GM12878 (cell line): ENCODE measurements around the gene NAT8. TPM values are rescaled to one million over a fixed set of nuclear protein-coding genes. Genes with fewer than 3 reads are reported as not detected.
"Not testable (repeated sequence)": the region's sequence is repeated elsewhere in the genome, so short reads cannot be mapped to it uniquely, and the experiment has no call there.

Experiments used
- ATAC-seq: fragments of 200-7000 bp; cut with Tn5 transposase; 3 replicates; pipeline ENCODE4 v1.9.1; 2020; ENCODE audit warnings: mild to moderate bottlenecking, moderate library complexity
- BruUV-seq: library from RNA; stranded (reverse); fragments of 400-500 nt; replicated peaks from 2 replicates; lab custom pipeline; 2021; lab: Mats Ljungman, UMichigan
- CTCF ChIA-PET: fragments of 300-600 bp; sonication (Branson Sonifier 250); formaldehyde crosslinking; extraction: SDS; loops from one replicate; lab custom pipeline; 2021; ENCODE audit warnings: inconsistent platforms; lab: Yijun Ruan, JAX
- POLR2A ChIA-PET: fragments of 350-600 bp; formaldehyde crosslinking; extraction: SDS; loops from one replicate; lab custom pipeline; 2021; ENCODE audit warnings: inconsistent platforms; lab: Charles Lee
- RAD21 ChIA-PET: fragments of 300-600 bp; sonication (Branson Sonifier 250); formaldehyde crosslinking; loops from one replicate; lab custom pipeline; 2023; ENCODE audit warnings: antibody characterized with exemption; ENCODE audit not compliant: unreplicated experiment; lab: Charles Lee
- SMC1A ChIA-PET: fragments of 300-600 bp; sonication (Branson Sonifier 250); formaldehyde crosslinking; loops from one replicate; lab custom pipeline; 2023; ENCODE audit not compliant: unreplicated experiment, uncharacterized antibody; lab: Charles Lee
- DNase-seq: peaks from one replicate; pipeline ENCODE4 v3.0.0-alpha.2; 2011; ENCODE audit warnings: low read depth, low spot score
- FAIRE-seq: peaks from 3 replicates; lab custom pipeline; 2011; peaks lifted over from hg19 to GRCh38; lab: Jason Lieb, UNC
- H2AFZ ChIP-seq: 2 replicates; pipeline ENCODE4 v1.6.0; 2011; ENCODE audit warnings: low read depth, low read length, control low read depth; ENCODE audit not compliant: control insufficient read depth
- H3K27ac ChIP-seq: 2 replicates; pipeline ENCODE4 v1.5.1; 2011; ENCODE audit warnings: control low read depth; ENCODE audit not compliant: control insufficient read depth, insufficient read depth
- H3K27me3 ChIP-seq, 2 experiments: replicated peaks in 1 of 2; 2 replicates each; pipeline versions ENCODE4 v1.6.0 to v1.6.1; 2011; ENCODE audit warnings: low read length in 1 of 2; ENCODE audit not compliant: control insufficient read depth in 2 of 2, insufficient read depth in 2 of 2
- H3K36me3 ChIP-seq, 2 experiments: 2 replicates each; pipeline ENCODE4 v1.5.1; 2011; ENCODE audit warnings: low read length in 1 of 2; ENCODE audit not compliant: control insufficient read depth in 2 of 2, insufficient read depth in 2 of 2
- H3K4me1 ChIP-seq: 2 replicates; pipeline ENCODE4 v1.6.1; 2011; ENCODE audit warnings: mild to moderate bottlenecking, low read length, moderate library complexity, mixed read lengths; ENCODE audit not compliant: control insufficient read depth, insufficient read depth
- H3K4me2 ChIP-seq: 2 replicates; pipeline ENCODE4 v1.6.0; 2011; ENCODE audit warnings: control low read depth; ENCODE audit not compliant: control insufficient read depth, insufficient read depth
- H3K4me3 ChIP-seq: fragments of 200-600 bp; sonication (generic); 2 replicates; pipeline ENCODE4 v1.5.1; 2016
- H3K79me2 ChIP-seq: 2 replicates; pipeline ENCODE4 v1.6.0; 2011; ENCODE audit warnings: low read length; ENCODE audit not compliant: control insufficient read depth, insufficient read depth
- H3K9ac ChIP-seq: 2 replicates; pipeline ENCODE4 v1.8.0; 2011; ENCODE audit warnings: low read length, control low read depth, mixed read lengths; ENCODE audit not compliant: control insufficient read depth, insufficient read depth
- H3K9me3 ChIP-seq: replicated peaks from 3 replicates; pipeline ENCODE4 v1.5.1; 2011; ENCODE audit warnings: mild to moderate bottlenecking, low read length; ENCODE audit not compliant: control insufficient read depth, insufficient read depth
- H4K20me1 ChIP-seq: 2 replicates; pipeline ENCODE4 v1.6.0; 2011; ENCODE audit not compliant: control insufficient read depth, insufficient read depth
- ATF7 ChIP-seq: fragments of 450-650 bp; IDR thresholded peaks from 2 replicates; pipeline ENCODE4 v1.6.1; 2016; ENCODE audit warnings: low read depth, mild to moderate bottlenecking
- CREB1 ChIP-seq: IDR thresholded peaks from 2 replicates; pipeline ENCODE4 v1.6.1; 2012; ENCODE audit warnings: low read depth, mild to moderate bottlenecking, inconsistent platforms
- NFYA ChIP-seq: IDR thresholded peaks from 2 replicates; pipeline ENCODE4 v1.6.1; 2011; ENCODE audit warnings: low read depth, mild to moderate bottlenecking, low read length, improper control_type of control experiment, borderline replicate concordance
- REST ChIP-seq: IDR thresholded peaks from 2 replicates; pipeline ENCODE4 v1.6.1; 2012; ENCODE audit warnings: mild to moderate bottlenecking, low read depth, low read length
- ZZZ3 ChIP-seq: IDR thresholded peaks from 2 replicates; pipeline ENCODE4 v1.6.1; 2011; ENCODE audit warnings: low read depth; ENCODE audit not compliant: control insufficient read depth, insufficient read length
- in situ Hi-C: fragments of 300-500 bp; cut with MboI; formaldehyde crosslinking; loops from 9 replicates; pipeline ENCODE4 v1.14.3; 2018; ENCODE audit warnings: mixed read lengths
- intact Hi-C: fragments of 100-400 bp; cut with micrococcal nuclease; formaldehyde crosslinking; loops from one replicate; pipeline ENCODE4 v1.14.2; 2022; ENCODE audit not compliant: unreplicated experiment
- polyA plus RNA-seq, 11 experiments: library from polyadenylated mRNA; depleted of rRNA in 4 of 11; unstranded in 6 of 11; stranded (reverse) in 5 of 11; fragments of >200 nt; fragmentation: Nextera tagmentation in 4 of 11; fragmentation: Illumina TruSeq in 1 of 11; extraction: Ambion mirVana in 4 of 11; extraction: Trizol in 1 of 11; gene quantifications; 1 replicate in 1 of 11; 2 replicates in 10 of 11; pipeline versions ENCODE4 v1.2.1 to v1.2.3, GENCODE V29; 2011 to 2016; ENCODE audit warnings: inconsistent platforms in 2 of 11, missing spikeins in 2 of 11, low read depth in 1 of 11
- total RNA-seq, 4 experiments: library from RNA; depleted of rRNA in 3 of 4; stranded (reverse); fragments of >200 nt in 3 of 4; fragmentation: Illumina TruSeq in 1 of 4; extraction: Trizol in 1 of 4; gene quantifications; 2 replicates each; pipeline versions ENCODE4 v1.2.1 to v1.2.3, GENCODE V29; 2013 to 2021

The NAT8 gene
- total and polyA plus RNA-seq, 10 of the 15 experiments (the other 5 are each of a cell fraction or from before 2014, with no cell fraction given), result not detected

GRCh38 chr2:73638429-73638828, 3.8 kb downstream of the NAT8 start (continued):
- no peak for TF ChIP-seq ZZZ3
- no peak for TF ChIP-seq NFYA
- TF ChIP-seq REST, result no peak
- no peak for TF ChIP-seq ATF7
- TF ChIP-seq CREB1, result no peak

DNA sequence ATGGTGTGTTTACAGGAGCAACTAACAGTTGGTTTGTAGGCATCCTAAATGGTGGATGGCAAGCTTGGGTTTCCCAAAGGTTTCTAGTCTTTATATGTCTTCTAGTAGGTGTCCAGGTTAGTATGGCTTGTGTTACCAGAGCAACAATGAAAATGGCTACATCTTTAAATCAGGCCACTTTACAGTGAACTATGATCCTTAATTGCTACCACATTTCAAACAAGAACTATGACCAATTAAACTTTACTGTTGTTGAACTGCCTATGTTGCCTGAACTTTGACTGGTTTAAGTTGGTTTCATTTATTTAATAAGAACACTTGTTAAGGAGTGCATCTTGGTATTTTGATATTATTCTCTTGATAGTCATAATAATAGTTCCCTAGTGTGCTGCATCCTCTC, 5.2 kb downstream of the NAT8 start:
- not testable (repeated sequence) for H4K20me1 ChIP-seq, ATAC-seq

More for the DNA sequence above, 5.2 kb downstream of the NAT8 start:
- H3K4me1 ChIP-seq, intact Hi-C loops, H3K4me2 ChIP-seq, DNase-seq, H3K27ac ChIP-seq, H2AFZ ChIP-seq, SMC1A ChIA-PET, CTCF ChIA-PET, H3K9ac ChIP-seq, H3K27me3 ChIP-seq, H3K79me2 ChIP-seq, H3K36me3 ChIP-seq, in situ Hi-C loops, BruUV-seq, H3K4me3 ChIP-seq, H3K9me3 ChIP-seq: not testable (repeated sequence)
- peak; percentile 59 for FAIRE-seq
- ChIA-PET RAD21 (interaction anchor here (0.7 kb wide), 1 partner anchor 277 kb away, joined by 3 read pairs; no protein-coding TSS in a partner anchor), POLR2A (interaction anchor here (0.6 kb wide), 1 partner anchor 529 kb away, joined by 3 read pairs; no protein-coding TSS in a partner anchor)
